Stimulated activated CD4-positive, alpha-beta T cell treated with anti-CD3 and anti-CD28 coated beads, Interleukin-4, amount 100 ng/mL, for 1 hour (primary cell): Measurements from ENCODE around the gene FNBP1L.
"Not testable (repeated sequence)": the region's sequence is repeated elsewhere in the genome, so short reads cannot be mapped to it uniquely, and the experiment has no call there.

Experiments
- DNase-seq: peaks from one replicate; pipeline ENCODE4 v3.0.0-alpha.2; 2020

FNBP1L gene

DNA sequence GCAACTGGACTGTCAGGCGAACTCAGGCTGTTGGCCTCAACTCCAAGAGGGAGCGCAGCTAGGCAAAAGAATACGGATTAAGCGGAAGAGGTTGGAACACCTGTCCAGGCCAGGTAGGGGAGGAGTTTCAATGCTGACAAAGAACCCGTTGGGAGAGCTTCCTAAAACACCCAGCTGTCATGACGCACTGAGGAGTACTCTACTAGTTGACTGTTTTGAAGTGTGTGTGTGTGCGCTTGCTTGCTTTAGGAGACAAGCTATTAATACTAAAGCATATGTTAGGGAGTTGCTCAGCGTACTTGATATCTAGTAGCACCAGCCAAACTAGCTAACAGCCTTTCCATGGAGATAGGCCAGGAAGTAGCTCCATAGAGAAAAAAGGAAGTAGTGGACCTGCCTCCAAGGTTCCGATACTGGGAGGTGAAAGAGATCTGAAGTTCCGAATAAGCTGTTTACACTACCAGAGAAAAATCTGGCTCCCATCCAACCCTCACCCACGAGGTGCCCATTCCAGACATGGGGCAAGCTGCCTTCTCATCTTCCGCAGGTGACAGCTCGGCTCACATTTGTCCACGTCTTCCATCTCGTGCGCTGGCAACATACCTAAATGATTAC, 974 bp upstream of the FNBP1L start:
- no peak for DNase-seq

DNA sequence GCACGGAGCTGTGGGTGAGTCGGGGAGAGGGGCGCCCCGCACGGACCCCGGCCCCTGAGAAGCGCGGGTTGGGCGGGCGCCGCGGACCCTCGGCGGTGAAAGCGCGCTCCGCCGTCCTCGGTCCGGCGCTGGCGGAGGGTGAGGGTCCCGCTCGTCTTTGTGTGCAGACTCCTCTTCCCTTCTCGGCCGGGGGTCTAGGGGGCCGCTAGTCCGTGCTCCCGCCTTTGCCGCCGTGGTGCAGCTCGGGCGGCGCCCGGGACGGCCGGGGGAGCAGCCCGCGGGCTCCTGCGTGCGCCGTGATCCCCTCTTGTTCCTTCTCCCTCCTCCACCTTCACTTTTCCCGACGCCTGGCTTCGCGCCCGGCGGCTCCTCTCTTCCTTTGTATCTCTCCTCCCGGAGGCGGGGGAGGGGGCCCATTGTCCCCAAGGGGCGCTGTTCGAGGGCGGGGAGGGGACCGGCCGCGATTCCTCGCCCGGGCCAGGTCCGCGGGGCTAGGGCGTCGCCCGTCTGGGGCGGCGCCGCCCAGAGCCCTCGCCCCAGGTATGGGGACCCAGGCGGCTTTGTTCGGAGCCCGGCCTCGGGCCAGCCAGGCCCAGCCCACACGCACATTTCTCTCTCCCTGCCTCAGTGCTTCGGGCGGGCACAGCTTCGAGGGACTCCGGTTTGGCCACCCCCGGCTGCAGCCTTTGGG, 519 bp downstream of the FNBP1L start:
- DNase-seq: peak; percentile 19

DNA sequence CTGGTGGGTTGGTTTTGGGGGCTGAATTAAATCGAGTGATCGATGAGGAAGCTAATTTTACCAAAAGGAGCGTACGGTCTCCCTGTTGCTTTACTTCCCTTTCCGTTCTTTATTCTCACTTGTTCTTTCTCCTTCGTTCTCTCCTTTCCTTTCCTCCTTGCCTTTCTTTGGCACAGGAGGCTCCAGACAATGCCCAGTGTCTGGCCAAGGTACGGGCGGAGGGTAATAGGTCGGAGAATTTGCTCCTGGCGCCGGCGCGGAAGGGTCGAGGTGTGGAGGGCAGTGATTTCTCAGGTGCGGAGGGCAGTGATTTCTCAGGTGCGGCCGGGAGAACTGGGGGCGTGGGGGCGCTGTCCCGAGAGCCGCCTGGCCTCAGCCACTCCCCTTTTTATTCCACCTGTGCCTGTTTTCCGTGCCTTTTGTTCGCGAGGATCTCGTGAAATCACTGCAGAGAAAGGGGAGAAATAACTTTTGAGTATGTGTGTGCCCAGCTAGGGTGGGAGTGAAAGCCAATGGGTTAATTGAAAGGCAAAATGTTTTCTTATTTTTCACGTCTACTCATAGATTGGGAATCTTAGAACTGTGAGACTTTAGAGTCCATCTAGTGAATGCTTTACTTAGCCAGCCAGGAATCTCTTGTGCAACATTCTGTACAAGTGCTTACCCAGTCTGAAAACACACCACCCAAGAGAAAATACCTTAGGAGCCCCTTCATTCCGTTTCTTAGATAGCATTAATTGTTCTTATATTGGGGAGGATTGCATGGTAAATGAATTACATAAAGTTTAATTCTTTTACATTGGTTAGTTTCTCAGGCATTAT, 1.3 kb downstream of the FNBP1L start:
- DNase-seq: no peak

DNA sequence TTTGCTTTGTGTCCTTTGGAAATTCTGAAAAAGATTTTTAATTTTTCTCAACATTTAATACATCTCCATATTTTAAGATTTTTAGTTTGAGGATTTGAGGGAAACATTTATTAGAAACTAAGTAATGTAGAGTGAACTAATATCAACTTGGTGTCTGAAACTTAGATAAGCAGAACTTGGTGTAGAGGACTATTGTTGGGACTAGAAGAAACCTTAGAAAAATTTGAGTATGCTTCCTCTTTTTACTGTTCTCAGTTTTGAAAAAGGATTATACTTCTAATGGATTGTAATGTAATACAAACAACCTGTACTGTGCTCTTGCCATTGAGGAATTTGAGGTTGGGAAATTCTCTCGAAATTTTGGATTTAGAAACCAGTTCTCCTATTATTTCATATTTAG, 2.4 kb downstream of the FNBP1L start:
- no peak for DNase-seq

DNA sequence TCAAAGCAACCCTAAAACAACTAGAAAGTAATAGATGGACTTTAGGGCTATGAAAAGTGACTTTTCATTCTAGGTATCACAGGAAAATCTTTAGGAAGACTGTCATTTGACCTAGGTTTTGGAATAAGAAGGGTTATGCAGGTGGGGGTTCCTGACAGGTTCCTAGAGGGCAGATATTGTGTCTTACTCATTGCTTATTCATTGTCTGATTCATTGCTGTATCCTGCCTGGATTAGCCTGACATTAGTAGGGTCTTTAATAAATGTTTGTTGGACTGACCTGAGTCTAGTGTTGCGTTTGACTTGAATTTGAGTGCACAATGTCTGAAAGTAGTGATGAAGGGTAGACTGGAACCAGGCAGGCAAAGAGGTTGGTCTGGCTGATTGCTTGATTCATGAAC, 6.0 kb downstream of the FNBP1L start:
- no peak for DNase-seq

DNA sequence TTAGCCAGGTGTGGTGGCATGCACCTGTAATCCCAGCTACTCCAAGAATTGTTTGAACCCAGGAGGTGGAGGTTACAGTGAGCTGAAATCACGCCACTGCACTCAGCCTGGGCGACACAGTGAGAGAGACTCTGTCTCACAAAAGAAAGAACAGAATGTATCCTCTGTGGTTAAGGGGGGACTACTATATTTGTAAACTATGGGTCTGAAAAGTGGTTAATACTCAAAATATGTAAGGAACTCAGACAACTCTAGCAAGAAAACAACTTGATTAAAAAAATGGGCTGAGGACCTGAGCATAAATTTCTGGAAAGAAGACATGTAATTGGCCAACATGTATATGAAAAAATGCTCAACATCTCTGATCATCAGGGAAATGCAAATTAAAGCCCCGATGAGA, 11.2 kb downstream of the FNBP1L start:
- DNase-seq: no peak

DNA sequence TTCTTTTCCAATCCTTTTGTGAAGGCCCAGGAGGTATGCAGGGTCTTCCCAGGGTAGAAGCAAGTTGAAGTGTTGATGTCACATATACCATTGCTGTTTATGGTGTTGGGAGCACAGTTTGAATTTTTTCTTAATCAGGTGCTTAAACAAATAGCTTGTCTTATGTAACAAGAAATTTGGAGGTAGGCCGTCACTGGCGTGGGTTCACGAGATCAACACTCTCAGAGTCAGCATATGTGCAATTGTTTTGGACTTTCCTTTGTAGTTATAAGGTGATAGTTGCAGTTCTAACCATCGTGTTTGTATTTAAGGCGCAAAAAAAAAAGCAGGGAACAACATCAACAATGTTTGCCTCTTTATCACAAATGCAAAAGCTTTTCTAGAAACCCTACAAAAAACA, 13.3 kb downstream of the FNBP1L start:
- DNase-seq: no peak

DNA sequence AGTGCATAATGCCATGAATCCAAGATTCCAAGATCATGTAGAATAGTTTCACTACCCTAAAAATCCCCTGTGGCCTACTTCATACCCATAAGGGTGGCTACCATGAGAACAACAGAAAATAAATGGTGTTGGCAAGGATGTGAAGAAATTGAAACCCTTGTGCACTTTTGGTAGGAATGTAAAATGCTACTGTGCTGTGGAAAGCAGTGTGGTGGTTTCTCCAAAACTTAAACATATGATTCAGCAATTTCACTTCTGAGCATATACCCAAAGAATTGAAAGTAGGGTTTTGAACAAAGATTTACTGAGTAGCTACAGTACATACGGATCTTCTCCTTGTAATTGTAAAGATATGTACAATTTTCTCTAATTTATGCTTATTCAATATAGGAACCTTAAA, 16.0 kb downstream of the FNBP1L start:
- no peak for DNase-seq

DNA sequence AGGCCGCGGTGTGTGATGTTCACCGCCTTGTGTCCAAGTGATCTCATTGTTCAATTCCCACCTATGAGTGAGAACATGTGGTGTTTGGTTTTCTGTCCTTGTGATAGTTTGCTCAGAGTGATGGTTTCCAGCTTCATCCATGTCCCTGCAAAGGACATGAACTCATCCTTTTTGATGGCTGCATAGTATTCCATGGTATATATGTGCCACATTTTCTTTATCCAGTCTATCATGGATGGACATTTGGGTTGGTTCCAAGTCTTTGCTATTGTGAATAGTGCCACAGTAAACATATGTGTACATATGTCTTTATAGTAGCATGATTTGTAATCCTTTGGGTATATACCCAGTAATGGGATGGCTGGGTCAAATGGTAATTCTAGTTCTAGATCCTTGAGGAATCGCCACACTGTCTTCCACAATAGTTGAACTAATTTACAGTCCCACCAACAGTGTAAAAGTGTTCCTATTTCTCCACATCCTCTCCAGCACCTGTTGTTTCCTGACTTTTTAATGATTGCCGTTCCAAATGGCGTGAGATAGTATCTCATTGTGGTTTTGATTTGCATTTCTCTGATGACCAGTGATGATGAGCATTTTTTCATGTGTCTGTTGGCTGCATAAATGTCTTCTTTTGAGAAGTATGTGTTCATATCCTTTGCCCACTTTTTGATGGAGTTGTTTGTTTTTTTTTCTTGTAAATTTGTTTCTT, 17.6 kb downstream of the FNBP1L start:
- DNase-seq: not testable (repeated sequence)

DNA sequence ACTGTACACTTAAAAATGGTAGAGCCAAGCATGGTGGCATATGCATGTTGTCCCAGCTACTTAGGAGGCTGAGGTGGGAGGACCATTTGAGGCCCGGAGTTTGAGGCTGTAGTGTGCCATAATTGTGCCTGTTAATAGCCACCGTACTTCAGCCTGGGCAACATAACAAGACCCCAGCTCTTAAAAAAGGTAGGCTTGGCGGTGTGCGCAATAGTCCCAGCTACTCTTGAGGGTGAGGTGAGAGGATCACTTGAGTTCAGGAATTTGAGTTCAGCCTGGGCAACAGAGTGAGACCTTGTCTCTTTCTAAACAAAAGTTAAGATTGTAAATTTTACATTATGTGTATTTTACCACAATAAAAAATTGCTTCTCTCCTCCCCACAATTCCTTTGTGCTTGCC, 19.7 kb downstream of the FNBP1L start:
- no peak for DNase-seq

DNA sequence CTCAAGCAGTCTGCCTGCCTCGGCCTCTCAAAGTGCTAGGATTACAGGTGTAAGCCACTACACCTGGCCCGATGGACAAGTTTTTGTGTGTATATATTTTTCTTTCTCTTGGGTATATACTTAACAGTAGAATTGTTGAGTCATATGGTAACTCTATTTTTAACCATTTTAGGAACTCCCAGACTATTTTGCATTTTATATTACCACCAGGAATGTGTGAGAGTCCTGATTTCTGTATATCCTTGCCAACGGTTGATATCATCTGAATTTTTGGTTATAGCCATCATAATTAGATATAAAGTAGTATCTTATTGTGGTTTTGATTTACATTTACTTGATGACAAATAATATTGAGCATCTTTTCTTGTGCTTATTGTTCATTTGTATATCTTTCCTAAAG, 20.7 kb downstream of the FNBP1L start:
- no peak for DNase-seq

DNA sequence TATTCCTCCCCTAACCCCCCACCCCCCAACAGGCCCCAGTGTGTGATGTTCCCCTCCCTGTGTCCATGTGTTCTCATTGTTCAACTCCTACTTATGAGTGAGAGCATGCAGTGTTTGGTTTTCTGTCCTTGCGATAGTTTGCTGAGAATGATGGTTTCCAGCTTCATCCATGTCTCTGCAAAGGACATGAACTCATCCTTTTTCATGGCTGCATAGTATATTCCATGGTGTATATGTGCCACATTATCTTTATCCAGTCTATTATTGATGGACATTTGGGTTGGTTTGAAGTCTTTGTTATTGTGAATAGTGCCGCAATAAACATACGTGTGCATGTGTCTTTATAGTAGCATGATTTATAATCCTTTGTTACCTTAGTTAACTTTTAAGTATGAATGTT, 21.3 kb downstream of the FNBP1L start:
- DNase-seq: not testable (repeated sequence)

DNA sequence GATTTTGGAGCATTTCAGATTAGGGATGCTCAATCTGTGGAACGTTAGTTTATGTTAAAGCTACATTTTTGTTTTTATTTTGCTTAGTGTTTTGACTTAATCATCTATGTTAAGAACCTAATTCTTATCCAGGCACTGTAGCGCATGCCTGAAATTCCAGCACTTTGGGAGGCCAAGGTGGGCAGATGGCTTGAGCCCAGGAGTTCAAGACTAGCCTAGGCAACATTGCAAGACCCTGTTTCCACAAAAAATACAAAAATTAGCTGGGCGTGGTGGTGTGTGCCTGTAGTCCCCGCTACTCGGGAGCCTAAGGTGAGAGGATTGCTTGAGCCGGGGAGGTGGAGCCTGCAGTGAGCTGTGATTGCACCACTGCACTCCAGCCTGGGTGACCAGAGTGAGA, 23.4 kb downstream of the FNBP1L start:
- no peak for DNase-seq

DNA sequence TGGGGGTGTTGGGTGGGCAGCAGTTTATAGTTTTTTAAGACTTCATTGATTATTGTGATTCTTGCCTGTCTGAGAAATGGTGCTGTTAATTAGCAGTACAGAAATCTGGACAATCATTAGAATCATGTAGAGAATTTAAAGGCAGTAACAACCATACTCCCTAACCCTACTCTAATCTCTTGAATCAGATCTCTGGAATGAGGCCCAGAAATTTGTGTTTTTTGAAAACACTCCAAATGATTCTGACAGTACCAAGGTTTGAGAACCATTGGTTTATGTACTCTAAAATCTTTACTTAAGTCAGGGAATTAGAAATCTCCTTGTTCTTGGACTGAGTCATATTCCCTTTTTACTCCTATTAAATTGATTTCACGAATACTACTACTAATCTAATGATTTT, 24.0 kb downstream of the FNBP1L start:
- DNase-seq: no peak

DNA sequence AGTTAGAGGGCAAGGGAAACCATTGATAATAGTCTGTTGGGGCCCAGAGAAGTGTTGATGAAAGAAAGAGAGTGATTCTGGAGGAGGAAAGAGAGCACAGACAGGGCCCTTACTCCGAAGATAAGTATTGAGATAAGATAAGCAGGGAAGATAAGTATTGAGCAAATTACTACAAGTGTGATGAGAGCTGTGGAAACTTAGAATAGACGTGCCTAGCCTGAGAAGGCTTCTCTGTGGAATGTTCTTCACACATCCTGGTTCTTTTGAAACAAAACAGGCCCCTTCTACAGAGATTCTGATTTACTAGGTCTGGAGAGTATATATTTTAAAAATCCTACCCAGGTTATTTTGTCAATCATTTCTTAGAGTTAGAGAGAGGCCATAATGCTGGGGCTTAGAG, 26.4 kb downstream of the FNBP1L start:
- DNase-seq: no peak

DNA sequence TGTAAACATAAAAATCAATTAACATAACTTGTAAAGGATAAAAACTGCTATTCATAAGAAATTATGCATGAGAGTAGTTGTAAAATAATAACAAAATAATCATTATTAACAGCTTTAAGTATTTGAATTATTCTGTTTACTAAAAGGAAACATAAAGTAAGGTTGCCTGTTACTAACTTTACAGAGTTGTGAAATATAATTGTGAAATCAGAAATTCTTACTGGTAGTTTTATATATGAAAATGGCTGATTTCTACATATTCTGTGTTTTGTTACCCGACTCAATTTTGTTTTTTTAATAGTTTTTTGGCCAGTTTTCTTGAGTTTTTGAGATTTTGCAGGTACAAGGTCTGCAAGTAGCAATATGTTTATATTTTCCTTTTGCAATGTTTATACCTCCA, 27.8 kb downstream of the FNBP1L start:
- no peak for DNase-seq

DNA sequence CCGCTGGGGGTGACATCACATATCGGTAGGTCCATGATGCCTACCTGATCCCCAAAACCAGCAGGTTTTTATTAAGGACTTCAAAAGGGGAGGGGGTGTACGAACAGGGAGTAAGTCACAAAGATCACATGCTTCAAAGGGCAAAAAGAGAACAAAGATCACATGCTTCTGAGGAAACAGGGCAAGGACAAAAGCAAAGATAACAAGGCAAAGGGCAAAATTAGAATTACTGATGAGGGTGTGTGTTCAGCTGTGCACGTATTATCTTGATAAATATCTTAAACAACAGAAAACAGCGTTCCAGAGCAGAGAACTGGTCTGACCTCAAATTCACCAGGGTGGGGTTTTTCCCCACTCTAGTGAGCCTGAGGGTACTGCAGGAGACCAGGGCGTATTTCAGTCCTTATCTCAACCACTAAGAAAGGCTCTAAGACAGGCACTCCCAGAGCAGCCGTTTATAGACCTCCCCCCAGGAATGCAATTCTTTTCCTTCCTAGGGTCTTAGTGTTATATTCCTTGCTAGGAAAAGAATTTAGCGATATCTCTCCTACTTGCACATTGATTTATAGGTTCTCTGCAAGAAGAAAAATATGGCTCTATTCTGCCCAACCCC, 31.3 kb downstream of the FNBP1L start:
- DNase-seq: not testable (repeated sequence)

DNA sequence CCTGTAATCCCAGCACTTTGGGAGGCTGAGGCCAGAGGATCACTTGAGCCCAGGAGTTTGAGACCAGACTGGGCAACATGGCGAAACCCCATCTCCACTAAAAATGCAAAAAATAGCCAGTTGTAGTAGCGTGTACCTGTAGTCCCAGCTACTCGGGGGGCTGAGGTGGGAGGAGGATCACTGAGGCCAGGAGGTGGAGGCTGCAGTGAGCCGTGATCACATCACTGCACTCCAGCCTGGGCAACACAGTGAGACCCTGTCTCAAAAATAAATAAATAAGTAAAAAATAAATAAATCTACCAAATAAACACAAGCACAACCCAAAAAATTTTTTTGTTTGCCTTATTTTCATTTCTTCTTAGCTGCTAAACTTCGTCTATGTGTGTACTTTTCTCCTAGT, 34.0 kb downstream of the FNBP1L start:
- DNase-seq: not testable (repeated sequence)

DNA sequence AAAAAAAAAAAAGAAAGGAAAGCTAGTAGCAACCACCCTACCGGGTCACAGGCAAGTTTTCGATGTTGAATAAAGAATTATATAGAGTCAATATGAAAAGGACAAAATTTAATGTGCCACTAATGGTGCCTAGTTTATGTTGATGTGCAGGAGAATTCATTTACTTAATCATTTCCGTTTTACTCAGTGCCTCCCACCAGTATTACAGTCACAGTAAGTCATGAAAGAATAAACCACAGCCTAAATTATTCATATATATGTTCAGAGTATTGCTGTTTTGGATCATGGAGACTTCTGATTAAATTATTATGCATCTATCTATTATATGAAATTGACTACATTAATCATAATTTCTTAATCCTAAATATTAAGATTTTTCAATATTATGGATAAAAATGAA, 35.3 kb downstream of the FNBP1L start:
- no peak for DNase-seq

DNA sequence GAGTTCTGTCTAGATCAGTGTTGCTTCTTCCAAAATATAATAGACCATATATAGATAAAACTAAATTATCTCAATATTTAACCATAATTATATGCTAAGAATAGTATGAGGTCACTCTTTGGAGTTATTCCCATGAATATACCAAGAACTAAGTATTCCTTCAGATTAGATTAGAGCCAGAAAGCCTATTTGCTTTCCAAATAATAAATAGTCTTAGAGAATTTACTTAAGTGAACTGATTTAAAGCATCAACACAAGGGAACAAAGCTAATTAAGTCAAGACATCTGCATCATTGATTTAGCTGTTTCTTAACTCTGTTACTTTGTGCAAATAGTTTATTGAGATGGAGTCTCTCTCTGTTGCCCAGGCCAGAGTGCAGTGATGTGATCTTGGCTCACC, 35.7 kb downstream of the FNBP1L start:
- no peak for DNase-seq

DNA sequence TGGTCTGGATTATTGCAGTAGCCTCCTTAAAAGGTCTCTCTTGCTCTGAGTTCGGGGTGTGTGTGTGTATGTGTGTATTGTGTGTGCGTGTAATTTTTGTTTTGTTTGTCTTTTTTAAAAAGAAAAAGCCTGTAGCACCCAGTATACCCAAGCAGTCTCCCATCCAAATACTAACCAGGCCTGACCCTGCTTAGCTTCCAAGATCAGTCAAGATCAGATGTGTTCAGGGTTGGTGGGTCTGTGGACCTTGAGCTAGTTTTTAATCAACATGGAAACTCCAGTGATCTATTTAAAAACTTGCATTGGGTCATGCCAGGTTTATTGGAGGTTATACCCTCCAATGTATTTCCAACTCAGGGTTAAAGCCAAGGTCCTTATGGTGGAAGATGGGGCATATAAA, 40.3 kb downstream of the FNBP1L start:
- DNase-seq: no peak

DNA sequence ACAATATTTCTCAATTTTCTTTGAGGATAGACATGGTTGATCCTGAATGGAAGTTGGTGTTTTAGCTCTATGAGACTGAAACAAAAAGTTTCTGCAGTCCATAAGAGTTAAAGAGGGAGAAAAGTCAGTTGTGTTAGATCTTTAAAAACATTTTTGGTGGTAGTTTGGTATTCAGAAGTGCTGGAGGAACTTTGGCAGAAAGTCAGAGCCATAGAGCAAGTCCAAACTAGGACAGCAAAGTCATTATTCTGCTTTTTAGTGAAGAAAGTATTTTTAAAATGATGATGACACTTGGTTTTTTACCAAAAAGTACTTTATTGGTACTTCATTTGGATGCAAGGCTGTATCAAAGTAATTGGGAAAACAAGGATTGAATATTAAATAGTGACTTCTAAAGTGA, 41.8 kb downstream of the FNBP1L start:
- no peak for DNase-seq

DNA sequence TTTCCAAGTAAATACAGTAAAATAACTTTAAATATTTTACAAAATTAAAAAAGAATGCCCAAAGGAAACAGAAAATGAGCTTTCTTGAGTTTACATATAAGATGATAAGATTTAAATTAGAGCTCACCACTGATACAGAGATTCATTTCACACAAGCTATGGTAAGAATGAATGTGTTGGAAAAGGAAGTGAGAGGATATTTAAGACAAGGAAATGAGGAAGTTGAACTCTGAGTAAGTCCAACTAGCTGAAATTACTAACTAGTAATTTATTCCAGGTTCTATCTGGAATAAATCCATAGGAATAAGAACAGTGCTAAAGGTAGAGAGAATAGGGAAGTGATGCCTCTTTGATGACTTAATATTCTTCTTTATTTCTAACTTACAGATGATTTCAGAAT, 42.4 kb downstream of the FNBP1L start:
- DNase-seq: no peak
